ENCODE data around the gene SHBG. TPM values are rescaled to one million over a fixed set of nuclear protein-coding genes. Genes with fewer than 3 reads are reported as not detected.

SHBG gene
- total and polyA plus RNA-seq, 2 of the 8 experiments (the other 6 are each of a cell fraction or from before 2014, with no cell fraction given) = 1.1 to 1.2 TPM

DNA sequence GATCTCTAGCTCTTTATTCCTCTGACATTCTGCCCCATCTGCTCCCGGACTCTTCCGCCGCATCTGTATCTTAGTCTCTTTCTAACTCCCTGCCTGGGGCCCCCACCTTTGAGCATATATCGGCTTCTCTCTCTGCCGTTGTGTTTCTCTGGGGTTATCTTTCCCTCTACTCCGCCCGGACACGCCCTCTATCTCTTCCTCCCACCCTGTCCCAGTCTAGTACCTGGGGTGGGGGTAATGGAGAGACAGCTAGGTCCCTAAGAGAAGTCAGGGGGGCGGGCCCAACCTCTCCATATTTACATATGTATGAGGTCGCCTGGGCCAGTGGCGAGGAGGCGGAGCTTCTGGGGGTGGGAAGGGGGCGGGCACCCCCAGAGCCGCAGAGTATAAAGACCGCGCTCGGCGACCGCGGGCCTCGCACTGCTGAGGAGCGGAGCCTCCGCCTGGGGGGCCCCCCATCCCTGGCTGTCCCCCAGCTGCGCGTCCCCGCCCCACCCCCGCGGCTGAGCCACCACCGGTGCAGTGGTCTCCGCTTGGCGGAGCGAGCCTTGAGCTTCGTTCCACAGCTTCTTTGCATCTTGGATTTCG is 20.7 kb downstream of the SHBG start, which contains the start of gene ATP1B2 (continued):
- no peak for TF ChIP-seq EGR1 (IDR thresholded peaks at IDR 0.05; ENCODE audit: borderline replicate concordance, low read depth, low read length)
- no peak for TF ChIP-seq KDM4A (IDR thresholded peaks at IDR 0.05; ENCODE audit: low read depth, low read length, severe bottlenecking)
- peak in 1 of 2 experiments; percentile 15; a peak in 1 of 4 replicates for TF ChIP-seq SIN3A (conservative IDR thresholded peaks at IDR 0.05 in 1 of 2, IDR thresholded peaks at IDR 0.05 in 1 of 2; ENCODE audit: low read depth in 1 of 2, low read length in 2 of 2)
- TF ChIP-seq PHF8 (conservative IDR thresholded peaks at IDR 0.05; ENCODE audit: low read depth, low read length) = 0 out of 2 replicates have a peak, but pooled peaks have one; percentile 46
- no peak for TF ChIP-seq GTF2F1 (IDR thresholded peaks at IDR 0.05; ENCODE audit: borderline replicate concordance, low read depth, low read length)
- no peak for TF ChIP-seq CHD7 (IDR thresholded peaks at IDR 0.05; ENCODE audit: insufficient replicate concordance, low read length)
- TF ChIP-seq USF2 (IDR thresholded peaks at IDR 0.05; ENCODE audit: low read length) = no peak
- TF ChIP-seq TAF1 (IDR thresholded peaks at IDR 0.05; ENCODE audit: low read depth, low read length) = peak; percentile 60
- peak in 1 of 2 experiments; percentile 81; a peak in 2 of 3 replicates for TF ChIP-seq POLR2A (IDR thresholded peaks at IDR 0.05; ENCODE audit: control extremely low read depth in 1 of 2, low read depth in 2 of 2, low read length in 2 of 2)
- TF ChIP-seq KDM5A (IDR thresholded peaks at IDR 0.05; ENCODE audit: low read length) = no peak
